ENCODE results near the gene CRHR1.

CRHR1 gene

DNA sequence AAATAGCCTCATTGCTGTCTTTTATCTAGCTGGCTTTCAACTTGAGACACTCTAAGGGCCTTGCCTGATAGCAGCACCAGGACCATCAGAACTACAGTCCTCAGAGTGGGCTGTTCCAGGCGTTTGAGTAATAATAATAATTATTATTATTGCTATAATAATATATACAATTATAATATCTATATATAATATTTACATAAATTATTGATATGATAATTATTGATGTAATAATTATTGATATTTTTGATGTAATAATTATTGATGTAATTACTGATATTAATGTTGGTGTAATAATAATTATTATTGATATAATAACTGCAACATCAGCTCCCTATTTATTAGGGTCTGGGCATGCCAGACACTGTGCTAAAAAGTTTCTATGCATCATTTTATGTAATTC is 25.6 kb upstream of the CRHR1 start:
- TF ChIP-seq SIN3A (IDR thresholded peaks at IDR 0.05; ENCODE audit: borderline replicate concordance, insufficient read depth, low read length) (no peak), FOXP2 (optimal IDR thresholded peaks at IDR 0.05; ENCODE audit: borderline replicate concordance, extremely low read depth, extremely low read length, insufficient read depth) (no peak), TAF1 (IDR thresholded peaks at IDR 0.05; ENCODE audit: borderline replicate concordance, insufficient read depth, low read length) (no peak), POLR2AphosphoS5 (IDR thresholded peaks at IDR 0.05; ENCODE audit: low read depth, low read length) (no peak)
- TF ChIP-seq, protein P1, sequence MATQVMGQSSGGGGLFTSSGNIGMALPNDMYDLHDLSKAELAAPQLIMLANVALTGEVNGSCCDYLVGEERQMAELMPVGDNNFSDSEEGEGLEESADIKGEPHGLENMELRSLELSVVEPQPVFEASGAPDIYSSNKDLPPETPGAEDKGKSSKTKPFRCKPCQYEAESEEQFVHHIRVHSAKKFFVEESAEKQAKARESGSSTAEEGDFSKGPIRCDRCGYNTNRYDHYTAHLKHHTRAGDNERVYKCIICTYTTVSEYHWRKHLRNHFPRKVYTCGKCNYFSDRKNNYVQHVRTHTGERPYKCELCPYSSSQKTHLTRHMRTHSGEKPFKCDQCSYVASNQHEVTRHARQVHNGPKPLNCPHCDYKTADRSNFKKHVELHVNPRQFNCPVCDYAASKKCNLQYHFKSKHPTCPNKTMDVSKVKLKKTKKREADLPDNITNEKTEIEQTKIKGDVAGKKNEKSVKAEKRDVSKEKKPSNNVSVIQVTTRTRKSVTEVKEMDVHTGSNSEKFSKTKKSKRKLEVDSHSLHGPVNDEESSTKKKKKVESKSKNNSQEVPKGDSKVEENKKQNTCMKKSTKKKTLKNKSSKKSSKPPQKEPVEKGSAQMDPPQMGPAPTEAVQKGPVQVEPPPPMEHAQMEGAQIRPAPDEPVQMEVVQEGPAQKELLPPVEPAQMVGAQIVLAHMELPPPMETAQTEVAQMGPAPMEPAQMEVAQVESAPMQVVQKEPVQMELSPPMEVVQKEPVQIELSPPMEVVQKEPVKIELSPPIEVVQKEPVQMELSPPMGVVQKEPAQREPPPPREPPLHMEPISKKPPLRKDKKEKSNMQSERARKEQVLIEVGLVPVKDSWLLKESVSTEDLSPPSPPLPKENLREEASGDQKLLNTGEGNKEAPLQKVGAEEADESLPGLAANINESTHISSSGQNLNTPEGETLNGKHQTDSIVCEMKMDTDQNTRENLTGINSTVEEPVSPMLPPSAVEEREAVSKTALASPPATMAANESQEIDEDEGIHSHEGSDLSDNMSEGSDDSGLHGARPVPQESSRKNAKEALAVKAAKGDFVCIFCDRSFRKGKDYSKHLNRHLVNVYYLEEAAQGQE (IDR thresholded peaks at IDR 0.05; ENCODE audit: insufficient read depth in 1 of 2, low read depth in 2 of 2, low read length in 2 of 2) = no peak

DNA sequence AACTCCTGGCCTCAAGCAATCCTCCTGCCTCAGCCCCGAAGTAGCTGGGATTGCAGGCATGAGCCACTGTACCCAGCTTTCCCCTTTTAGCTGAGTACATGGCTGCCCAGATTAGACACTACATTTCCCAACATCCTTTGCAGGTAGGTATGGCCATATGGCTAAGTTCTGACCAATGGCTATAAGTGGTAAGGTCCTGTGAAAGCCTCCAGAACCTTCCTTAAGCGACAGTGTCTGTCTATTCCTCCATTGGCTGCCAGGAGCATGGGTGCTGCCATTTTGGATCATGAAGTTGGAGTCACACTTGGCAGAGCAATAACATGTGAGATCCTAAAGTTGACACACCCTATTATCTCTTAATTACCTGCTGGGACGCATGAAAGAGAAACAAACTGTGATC is 24.4 kb upstream of the CRHR1 start:
- no peak for TF ChIP-seq POLR2AphosphoS5 (IDR thresholded peaks at IDR 0.05; ENCODE audit: low read depth, low read length)
- TF ChIP-seq, protein P1 (IDR thresholded peaks at IDR 0.05; ENCODE audit: insufficient read depth in 1 of 2, low read depth in 2 of 2, low read length in 2 of 2) = no peak
- no peak for TF ChIP-seq FOXP2 (optimal IDR thresholded peaks at IDR 0.05; ENCODE audit: borderline replicate concordance, extremely low read depth, extremely low read length, insufficient read depth)
- no peak for TF ChIP-seq TAF1 (IDR thresholded peaks at IDR 0.05; ENCODE audit: borderline replicate concordance, insufficient read depth, low read length)
- no peak for TF ChIP-seq SIN3A (IDR thresholded peaks at IDR 0.05; ENCODE audit: borderline replicate concordance, insufficient read depth, low read length)

DNA sequence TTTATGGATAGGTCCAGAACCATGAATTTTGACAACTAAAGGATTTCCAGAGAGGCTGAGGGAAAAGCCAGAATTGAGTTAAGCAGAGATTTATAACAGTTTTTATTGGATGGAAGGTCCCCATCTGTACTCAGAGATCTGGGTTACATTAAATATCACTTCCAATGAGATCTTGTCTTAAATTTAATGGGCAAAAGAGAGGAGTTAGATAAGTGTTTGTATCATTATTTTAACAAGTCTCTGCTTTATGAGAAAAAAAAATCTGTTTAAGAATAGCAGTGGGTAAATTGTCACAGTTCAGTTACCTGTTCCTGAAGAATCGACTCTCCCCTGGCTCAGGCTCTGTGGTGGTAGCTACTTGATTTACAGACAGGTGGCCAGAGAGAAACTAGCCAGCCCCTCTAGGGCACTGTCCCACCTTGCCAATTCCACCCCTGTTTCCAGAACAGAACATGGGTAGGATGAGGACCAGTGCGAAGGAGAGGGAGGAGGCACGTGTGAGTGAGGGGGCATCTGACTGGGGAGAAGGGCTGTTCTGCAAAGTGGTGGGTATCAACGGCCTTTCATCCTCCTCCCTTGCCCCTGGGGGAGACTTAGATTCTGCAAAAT is 22.1 kb upstream of the CRHR1 start:
- TF ChIP-seq, protein P1 (IDR thresholded peaks at IDR 0.05; ENCODE audit: insufficient read depth in 1 of 2, low read depth in 2 of 2, low read length in 2 of 2) = no peak

DNA sequence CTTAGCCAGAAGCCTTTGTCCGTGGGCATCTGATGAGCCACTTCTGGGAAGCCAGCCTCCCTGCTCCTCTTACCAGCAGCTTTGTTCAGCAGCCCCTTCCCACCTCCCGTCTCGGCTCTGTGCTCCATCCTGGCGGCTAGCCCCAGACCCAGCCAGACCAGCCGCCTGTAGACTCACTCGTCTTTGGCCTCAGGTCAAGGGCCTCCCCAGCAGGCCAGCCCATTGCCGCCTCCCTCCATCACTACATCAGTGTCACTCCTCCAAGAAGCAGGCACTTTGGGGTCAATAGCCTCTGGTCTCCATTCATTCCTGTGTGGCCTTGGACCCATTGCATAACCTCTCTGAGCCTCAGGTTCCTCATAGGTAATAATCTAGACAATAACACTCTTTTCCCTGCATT is 20.9 kb upstream of the CRHR1 start:
- TF ChIP-seq POLR2AphosphoS5 (IDR thresholded peaks at IDR 0.05; ENCODE audit: low read depth, low read length) (no peak), FOXP2 (optimal IDR thresholded peaks at IDR 0.05; ENCODE audit: borderline replicate concordance, extremely low read depth, extremely low read length, insufficient read depth) (no peak), SIN3A (IDR thresholded peaks at IDR 0.05; ENCODE audit: borderline replicate concordance, insufficient read depth, low read length) (no peak), TAF1 (IDR thresholded peaks at IDR 0.05; ENCODE audit: borderline replicate concordance, insufficient read depth, low read length) (no peak)
- TF ChIP-seq, protein P1 (IDR thresholded peaks at IDR 0.05; ENCODE audit: insufficient read depth in 1 of 2, low read depth in 2 of 2, low read length in 2 of 2) = no peak

DNA sequence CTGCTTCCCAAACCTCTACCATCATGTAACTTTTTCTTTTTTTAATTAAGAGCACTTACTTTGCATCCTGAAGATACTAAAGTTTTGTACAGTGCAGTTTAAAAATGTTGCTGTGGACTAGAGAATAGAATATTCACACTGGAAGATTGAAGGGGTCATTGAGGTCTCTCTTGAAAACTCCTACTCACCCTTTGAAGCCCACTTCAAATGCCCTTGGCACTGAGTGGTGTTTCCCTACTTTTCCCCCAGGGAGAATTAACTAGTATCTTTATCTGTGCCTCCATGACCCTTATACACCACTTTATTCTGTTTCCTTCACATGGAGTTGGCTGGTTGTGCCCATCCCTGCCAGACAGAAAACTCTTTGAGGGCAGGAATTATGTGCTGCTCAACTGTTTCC is 19.6 kb upstream of the CRHR1 start:
- TF ChIP-seq, protein P1 (IDR thresholded peaks at IDR 0.05; ENCODE audit: insufficient read depth in 1 of 2, low read depth in 2 of 2, low read length in 2 of 2) = no peak
- TF ChIP-seq POLR2AphosphoS5 (IDR thresholded peaks at IDR 0.05; ENCODE audit: low read depth, low read length) (no peak), FOXP2 (optimal IDR thresholded peaks at IDR 0.05; ENCODE audit: borderline replicate concordance, extremely low read depth, extremely low read length, insufficient read depth) (no peak), SIN3A (IDR thresholded peaks at IDR 0.05; ENCODE audit: borderline replicate concordance, insufficient read depth, low read length) (no peak), TAF1 (IDR thresholded peaks at IDR 0.05; ENCODE audit: borderline replicate concordance, insufficient read depth, low read length) (no peak)

Measured in PFSK-1 (cell line).